Measurements from ENCODE around the gene USP20.

The USP20 gene

DNA sequence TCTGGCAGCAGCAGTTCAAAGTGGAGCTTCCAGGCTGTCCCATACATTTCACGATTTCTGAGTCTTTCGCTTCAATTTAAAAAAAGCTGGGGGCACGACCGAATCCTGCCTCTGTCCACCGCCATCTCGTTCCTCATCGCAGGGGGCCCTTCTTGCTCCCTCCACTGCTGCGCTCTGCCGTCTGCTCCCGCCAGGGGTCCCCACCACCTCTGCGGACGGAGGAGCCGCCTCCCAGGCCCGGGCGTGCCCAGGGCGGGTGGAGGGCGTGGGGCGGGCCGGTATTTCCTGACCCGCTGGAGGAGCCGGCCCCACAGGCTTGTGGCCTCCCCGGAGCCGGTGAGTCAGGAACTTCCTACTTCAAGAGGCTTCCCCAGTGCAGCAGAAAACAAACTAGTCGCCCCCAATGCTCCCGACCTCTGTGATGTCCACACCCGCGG, 50.4 kb downstream of the USP20 start (continued):
- peak; percentile 40; the same call in 1 of the 2 replicates for TF ChIP-seq ZNF843 (tag by site-specific recombination; IDR thresholded peaks at IDR 0.05)
- no peak for TF ChIP-seq ZNF585B (tag by site-specific recombination; IDR thresholded peaks at IDR 0.05)
- TF ChIP-seq ZNF549 (tag by site-specific recombination; IDR thresholded peaks at IDR 0.05), result no peak
- peak; percentile 91 for TF ChIP-seq KLF8 (tag by site-specific recombination; IDR thresholded peaks at IDR 0.05)
- TF ChIP-seq HOXC10 (CRISPR knock-in tag; IDR thresholded peaks at IDR 0.05), result no peak
- TF ChIP-seq BCL11B (tag by site-specific recombination; IDR thresholded peaks at IDR 0.05; ENCODE audit: low read depth), result no peak
- no peak for TF ChIP-seq ZNF610 (tag by site-specific recombination; IDR thresholded peaks at IDR 0.05; ENCODE audit: borderline replicate concordance)
- TF ChIP-seq ZNF138 (tag by site-specific recombination; IDR thresholded peaks at IDR 0.05; ENCODE audit: borderline replicate concordance), result no peak
- no peak for TF ChIP-seq ZNF623 (tag by site-specific recombination; IDR thresholded peaks at IDR 0.05)
- no peak for TF ChIP-seq ZNF664 (tag by site-specific recombination; IDR thresholded peaks at IDR 0.05)
- TF ChIP-seq, protein P1, sequence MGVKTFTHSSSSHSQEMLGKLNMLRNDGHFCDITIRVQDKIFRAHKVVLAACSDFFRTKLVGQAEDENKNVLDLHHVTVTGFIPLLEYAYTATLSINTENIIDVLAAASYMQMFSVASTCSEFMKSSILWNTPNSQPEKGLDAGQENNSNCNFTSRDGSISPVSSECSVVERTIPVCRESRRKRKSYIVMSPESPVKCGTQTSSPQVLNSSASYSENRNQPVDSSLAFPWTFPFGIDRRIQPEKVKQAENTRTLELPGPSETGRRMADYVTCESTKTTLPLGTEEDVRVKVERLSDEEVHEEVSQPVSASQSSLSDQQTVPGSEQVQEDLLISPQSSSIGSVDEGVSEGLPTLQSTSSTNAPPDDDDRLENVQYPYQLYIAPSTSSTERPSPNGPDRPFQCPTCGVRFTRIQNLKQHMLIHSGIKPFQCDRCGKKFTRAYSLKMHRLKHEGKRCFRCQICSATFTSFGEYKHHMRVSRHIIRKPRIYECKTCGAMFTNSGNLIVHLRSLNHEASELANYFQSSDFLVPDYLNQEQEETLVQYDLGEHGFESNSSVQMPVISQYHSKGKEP (tag by site-specific recombination; IDR thresholded peaks at IDR 0.05), result no peak
- TF ChIP-seq, protein P2, sequence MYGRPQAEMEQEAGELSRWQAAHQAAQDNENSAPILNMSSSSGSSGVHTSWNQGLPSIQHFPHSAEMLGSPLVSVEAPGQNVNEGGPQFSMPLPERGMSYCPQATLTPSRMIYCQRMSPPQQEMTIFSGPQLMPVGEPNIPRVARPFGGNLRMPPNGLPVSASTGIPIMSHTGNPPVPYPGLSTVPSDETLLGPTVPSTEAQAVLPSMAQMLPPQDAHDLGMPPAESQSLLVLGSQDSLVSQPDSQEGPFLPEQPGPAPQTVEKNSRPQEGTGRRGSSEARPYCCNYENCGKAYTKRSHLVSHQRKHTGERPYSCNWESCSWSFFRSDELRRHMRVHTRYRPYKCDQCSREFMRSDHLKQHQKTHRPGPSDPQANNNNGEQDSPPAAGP (tag by site-specific recombination; IDR thresholded peaks at IDR 0.05), result peak; percentile 91
- TF ChIP-seq, protein P3, sequence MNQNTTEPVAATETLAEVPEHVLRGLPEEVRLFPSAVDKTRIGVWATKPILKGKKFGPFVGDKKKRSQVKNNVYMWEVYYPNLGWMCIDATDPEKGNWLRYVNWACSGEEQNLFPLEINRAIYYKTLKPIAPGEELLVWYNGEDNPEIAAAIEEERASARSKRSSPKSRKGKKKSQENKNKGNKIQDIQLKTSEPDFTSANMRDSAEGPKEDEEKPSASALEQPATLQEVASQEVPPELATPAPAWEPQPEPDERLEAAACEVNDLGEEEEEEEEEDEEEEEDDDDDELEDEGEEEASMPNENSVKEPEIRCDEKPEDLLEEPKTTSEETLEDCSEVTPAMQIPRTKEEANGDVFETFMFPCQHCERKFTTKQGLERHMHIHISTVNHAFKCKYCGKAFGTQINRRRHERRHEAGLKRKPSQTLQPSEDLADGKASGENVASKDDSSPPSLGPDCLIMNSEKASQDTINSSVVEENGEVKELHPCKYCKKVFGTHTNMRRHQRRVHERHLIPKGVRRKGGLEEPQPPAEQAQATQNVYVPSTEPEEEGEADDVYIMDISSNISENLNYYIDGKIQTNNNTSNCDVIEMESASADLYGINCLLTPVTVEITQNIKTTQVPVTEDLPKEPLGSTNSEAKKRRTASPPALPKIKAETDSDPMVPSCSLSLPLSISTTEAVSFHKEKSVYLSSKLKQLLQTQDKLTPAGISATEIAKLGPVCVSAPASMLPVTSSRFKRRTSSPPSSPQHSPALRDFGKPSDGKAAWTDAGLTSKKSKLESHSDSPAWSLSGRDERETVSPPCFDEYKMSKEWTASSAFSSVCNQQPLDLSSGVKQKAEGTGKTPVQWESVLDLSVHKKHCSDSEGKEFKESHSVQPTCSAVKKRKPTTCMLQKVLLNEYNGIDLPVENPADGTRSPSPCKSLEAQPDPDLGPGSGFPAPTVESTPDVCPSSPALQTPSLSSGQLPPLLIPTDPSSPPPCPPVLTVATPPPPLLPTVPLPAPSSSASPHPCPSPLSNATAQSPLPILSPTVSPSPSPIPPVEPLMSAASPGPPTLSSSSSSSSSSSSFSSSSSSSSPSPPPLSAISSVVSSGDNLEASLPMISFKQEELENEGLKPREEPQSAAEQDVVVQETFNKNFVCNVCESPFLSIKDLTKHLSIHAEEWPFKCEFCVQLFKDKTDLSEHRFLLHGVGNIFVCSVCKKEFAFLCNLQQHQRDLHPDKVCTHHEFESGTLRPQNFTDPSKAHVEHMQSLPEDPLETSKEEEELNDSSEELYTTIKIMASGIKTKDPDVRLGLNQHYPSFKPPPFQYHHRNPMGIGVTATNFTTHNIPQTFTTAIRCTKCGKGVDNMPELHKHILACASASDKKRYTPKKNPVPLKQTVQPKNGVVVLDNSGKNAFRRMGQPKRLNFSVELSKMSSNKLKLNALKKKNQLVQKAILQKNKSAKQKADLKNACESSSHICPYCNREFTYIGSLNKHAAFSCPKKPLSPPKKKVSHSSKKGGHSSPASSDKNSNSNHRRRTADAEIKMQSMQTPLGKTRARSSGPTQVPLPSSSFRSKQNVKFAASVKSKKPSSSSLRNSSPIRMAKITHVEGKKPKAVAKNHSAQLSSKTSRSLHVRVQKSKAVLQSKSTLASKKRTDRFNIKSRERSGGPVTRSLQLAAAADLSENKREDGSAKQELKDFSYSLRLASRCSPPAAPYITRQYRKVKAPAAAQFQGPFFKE (tag by site-specific recombination; IDR thresholded peaks at IDR 0.05; ENCODE audit: borderline replicate concordance), result no peak
- TF ChIP-seq ZNF223 (tag by site-specific recombination; IDR thresholded peaks at IDR 0.05), result no peak
- TF ChIP-seq ZEB2 (tag by site-specific recombination; IDR thresholded peaks at IDR 0.05), result peak; percentile 58
- no peak for TF ChIP-seq ZNF274 (IDR thresholded peaks at IDR 0.05; ENCODE audit: low read length)
- TF ChIP-seq ZNF274 (tag by site-specific recombination; IDR thresholded peaks at IDR 0.05; ENCODE audit: borderline replicate concordance), result no peak
- TF ChIP-seq ZFP69B (tag by site-specific recombination; IDR thresholded peaks at IDR 0.05), result peak; percentile 92
- no peak for TF ChIP-seq ZNF366 (tag by site-specific recombination; conservative IDR thresholded peaks at IDR 0.05)
- TF ChIP-seq GFI1B (tag by site-specific recombination; IDR thresholded peaks at IDR 0.05), result no peak
- TF ChIP-seq, protein P4, sequence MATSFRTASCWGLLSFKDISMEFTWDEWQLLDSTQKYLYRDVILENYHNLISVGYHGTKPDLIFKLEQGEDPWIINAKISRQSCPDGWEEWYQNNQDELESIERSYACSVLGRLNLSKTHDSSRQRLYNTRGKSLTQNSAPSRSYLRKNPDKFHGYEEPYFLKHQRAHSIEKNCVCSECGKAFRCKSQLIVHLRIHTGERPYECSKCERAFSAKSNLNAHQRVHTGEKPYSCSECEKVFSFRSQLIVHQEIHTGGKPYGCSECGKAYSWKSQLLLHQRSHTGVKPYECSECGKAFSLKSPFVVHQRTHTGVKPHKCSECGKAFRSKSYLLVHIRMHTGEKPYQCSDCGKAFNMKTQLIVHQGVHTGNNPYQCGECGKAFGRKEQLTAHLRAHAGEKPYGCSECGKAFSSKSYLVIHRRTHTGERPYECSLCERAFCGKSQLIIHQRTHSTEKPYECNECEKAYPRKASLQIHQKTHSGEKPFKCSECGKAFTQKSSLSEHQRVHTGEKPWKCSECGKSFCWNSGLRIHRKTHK (tag by site-specific recombination; IDR thresholded peaks at IDR 0.05), result no peak
- no peak for TF ChIP-seq ZNF37A (tag by site-specific recombination; IDR thresholded peaks at IDR 0.05)
- TF ChIP-seq, protein P5, sequence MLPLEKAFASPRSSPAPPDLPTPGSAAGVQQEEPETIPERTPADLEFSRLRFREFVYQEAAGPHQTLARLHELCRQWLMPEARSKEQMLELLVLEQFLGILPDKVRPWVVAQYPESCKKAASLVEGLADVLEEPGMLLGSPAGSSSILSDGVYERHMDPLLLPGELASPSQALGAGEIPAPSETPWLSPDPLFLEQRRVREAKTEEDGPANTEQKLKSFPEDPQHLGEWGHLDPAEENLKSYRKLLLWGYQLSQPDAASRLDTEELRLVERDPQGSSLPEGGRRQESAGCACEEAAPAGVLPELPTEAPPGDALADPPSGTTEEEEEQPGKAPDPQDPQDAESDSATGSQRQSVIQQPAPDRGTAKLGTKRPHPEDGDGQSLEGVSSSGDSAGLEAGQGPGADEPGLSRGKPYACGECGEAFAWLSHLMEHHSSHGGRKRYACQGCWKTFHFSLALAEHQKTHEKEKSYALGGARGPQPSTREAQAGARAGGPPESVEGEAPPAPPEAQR (tag by site-specific recombination; IDR thresholded peaks at IDR 0.05), result no peak
- TF ChIP-seq, protein P6, sequence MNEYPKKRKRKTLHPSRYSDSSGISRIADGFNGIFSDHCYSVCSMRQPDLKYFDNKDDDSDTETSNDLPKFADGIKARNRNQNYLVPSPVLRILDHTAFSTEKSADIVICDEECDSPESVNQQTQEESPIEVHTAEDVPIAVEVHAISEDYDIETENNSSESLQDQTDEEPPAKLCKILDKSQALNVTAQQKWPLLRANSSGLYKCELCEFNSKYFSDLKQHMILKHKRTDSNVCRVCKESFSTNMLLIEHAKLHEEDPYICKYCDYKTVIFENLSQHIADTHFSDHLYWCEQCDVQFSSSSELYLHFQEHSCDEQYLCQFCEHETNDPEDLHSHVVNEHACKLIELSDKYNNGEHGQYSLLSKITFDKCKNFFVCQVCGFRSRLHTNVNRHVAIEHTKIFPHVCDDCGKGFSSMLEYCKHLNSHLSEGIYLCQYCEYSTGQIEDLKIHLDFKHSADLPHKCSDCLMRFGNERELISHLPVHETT (tag by site-specific recombination; IDR thresholded peaks at IDR 0.05), result no peak
- TF ChIP-seq PRDM1 (tag by site-specific recombination; IDR thresholded peaks at IDR 0.05), result no peak
- no peak for TF ChIP-seq ZNF624 (tag by site-specific recombination; IDR thresholded peaks at IDR 0.05)
- TF ChIP-seq ZNF548 (tag by site-specific recombination; IDR thresholded peaks at IDR 0.05), result no peak
- TF ChIP-seq ZNF19 (tag by site-specific recombination; IDR thresholded peaks at IDR 0.05; ENCODE audit: low read depth), result no peak
- no peak for TF ChIP-seq OVOL3 (tag by site-specific recombination; IDR thresholded peaks at IDR 0.05)
- no peak for TF ChIP-seq ZNF155 (tag by site-specific recombination; IDR thresholded peaks at IDR 0.05)

All from HEK293 (cell line).